ENCODE results near the gene KRTAP27-1. TPM values are rescaled to one million over a fixed set of nuclear protein-coding genes. Genes with fewer than 3 reads are reported as not detected.
A peak's percentile ranks its signal among the peaks of the same experiment; 100 is the strongest.

KRTAP27-1 gene, protein sequence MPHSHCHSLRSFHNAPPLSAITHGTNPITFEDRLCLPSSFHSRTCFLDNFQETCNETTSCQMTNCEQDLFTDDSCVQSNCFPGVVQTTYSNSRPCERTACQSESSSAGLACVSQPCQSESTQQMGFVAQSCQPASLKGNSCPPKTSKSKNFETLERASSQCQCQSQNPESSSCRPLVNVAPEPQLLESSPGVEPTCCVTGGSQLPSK
- not detected for polyA plus RNA-seq (2013, experiment 1 of 2)
- polyA plus RNA-seq (2013, experiment 2 of 2), result not detected

DNA sequence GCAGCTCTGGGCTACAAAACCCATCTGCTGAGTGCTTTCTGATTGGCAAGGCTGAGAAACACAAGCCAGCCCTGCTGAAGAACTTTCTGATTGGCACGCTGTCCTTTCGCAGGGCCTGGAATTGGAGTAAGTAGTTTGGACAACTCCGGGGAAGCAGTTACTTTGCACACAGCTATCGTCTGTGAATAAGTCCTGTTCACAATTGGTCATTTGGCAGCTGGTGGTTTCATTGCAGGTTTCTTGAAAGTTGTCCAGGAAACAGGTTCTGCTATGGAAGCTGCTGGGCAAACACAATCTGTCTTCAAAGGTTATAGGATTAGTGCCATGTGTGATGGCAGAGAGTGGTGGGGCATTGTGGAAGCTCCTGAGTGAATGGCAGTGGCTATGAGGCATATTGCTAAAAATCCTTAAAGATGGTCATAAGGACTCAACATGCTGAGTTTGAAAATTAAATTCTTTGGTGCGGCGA is at the start of gene KRTAP27-1:
Gene KRTAP27-1 (minus strand): TSS at position 419 of the 469 bp plus-strand sequence. CDS start 26 bp downstream, at position 393.
- DNase-seq, result no peak
- no peak within 1 kb of the TSS for H3K18ac ChIP-seq (ENCODE audit: low read depth in 1 of 2, low read length in 2 of 2)
- H3K4me3 ChIP-seq (ENCODE audit: insufficient read depth in 1 of 2, low read depth in 1 of 2, low read length in 2 of 2), result no peak within 1 kb of the TSS
- H3K23ac ChIP-seq (ENCODE audit: low read length in 2 of 2), result no peak within 1 kb of the TSS
- 78% methylated on average over 6 of the region's 6 CpGs for WGBS
- no peak within 1 kb of the TSS for H2AK5ac ChIP-seq (ENCODE audit: low read length, severe bottlenecking)
- H3K9ac ChIP-seq (ENCODE audit: low read length), result no peak within 1 kb of the TSS
- no peaks in the 10 kb centered on the region for H3K36me3 ChIP-seq (ENCODE audit: control insufficient read depth in 1 of 2, insufficient read depth in 2 of 2, low read depth in 1 of 2, low read length in 2 of 2)
- H3K4me2 ChIP-seq (ENCODE audit: low read length, poor library complexity, severe bottlenecking), result no peak within 1 kb of the TSS
- H3K9me3 ChIP-seq (ENCODE audit: control insufficient read depth, low read length), result no peaks in the 10 kb centered on the region
- no peak within 1 kb of the TSS for H2BK120ac ChIP-seq (ENCODE audit: low read depth, low read length)
- H3K27ac ChIP-seq (ENCODE audit: low read length, poor library complexity, severe bottlenecking), result peak within 1 kb of the TSS; percentile 45
- peaks cover 1% of the 10 kb centered on the region for H3K4me1 ChIP-seq (ENCODE audit: control insufficient read depth, insufficient read depth, low read depth, low read length)
- no peak within 1 kb of the TSS for H2BK5ac ChIP-seq (ENCODE audit: low read depth, low read length, poor library complexity, severe bottlenecking)
- H2BK12ac ChIP-seq (ENCODE audit: low read length in 2 of 2), result no peak within 1 kb of the TSS
- H4K91ac ChIP-seq (ENCODE audit: low read length), result no peak within 1 kb of the TSS
- no peak within 1 kb of the TSS for H2BK15ac ChIP-seq (ENCODE audit: low read depth, poor library complexity, severe bottlenecking)
- no peaks in the 10 kb centered on the region for H3K79me1 ChIP-seq (replicated peaks; ENCODE audit: low read length, poor library complexity, severe bottlenecking)
- no peaks in the 10 kb centered on the region for H3K27me3 ChIP-seq (ENCODE audit: control insufficient read depth in 1 of 2, insufficient read depth in 1 of 2, low read length in 2 of 2)
- H4K8ac ChIP-seq (ENCODE audit: low read length), result no peak within 1 kb of the TSS
- H3K14ac ChIP-seq (ENCODE audit: low read length in 2 of 2), result no peak within 1 kb of the TSS
- H2AFZ ChIP-seq (ENCODE audit: low read depth, low read length), result no peak within 1 kb of the TSS
- no peak within 1 kb of the TSS for H3K4ac ChIP-seq (ENCODE audit: low read depth in 1 of 2, low read length in 2 of 2)

DNA sequence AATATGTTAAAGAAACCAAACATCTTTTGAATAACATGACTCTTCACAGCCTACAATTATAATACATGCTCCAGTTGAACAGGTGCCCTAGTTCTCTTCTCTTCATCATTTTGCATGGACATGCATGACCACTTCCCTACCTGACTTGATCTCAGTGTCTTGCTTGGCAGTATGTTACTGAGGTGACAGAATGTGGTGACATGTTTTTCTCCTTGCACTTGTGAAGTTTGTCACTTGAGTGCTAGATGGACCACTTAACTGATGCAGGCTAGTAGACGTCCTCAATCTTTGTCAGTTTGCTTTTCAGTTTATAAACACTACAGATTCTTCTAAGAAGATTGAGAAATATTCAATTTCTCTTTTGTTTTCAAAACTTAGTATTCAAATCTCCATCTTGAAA is 44.7 kb upstream of the KRTAP27-1 start:
- Histone ChIP-seq H4K91ac (ENCODE audit: low read length) (no peak overlapping the region), H2BK15ac (ENCODE audit: low read depth, poor library complexity, severe bottlenecking) (no peak overlapping the region), H2AFZ (ENCODE audit: low read depth, low read length) (no peak overlapping the region), H4K8ac (ENCODE audit: low read length) (no peak overlapping the region), H3K14ac (ENCODE audit: low read length in 2 of 2) (no peak overlapping the region), H3K4me1 (ENCODE audit: control insufficient read depth, insufficient read depth, low read depth, low read length) (no peaks in the 10 kb centered on the region), H3K9ac (ENCODE audit: low read length) (no peak overlapping the region), H3K18ac (ENCODE audit: low read depth in 1 of 2, low read length in 2 of 2) (no peak overlapping the region), H2AK5ac (ENCODE audit: low read length, severe bottlenecking) (no peak overlapping the region), H3K79me1 (replicated peaks; ENCODE audit: low read length, poor library complexity, severe bottlenecking) (no peaks in the 10 kb centered on the region), H2BK120ac (ENCODE audit: low read depth, low read length) (no peak overlapping the region), H3K9me3 (ENCODE audit: control insufficient read depth, low read length) (no peaks in the 10 kb centered on the region), H3K4me3 (ENCODE audit: insufficient read depth in 1 of 2, low read depth in 1 of 2, low read length in 2 of 2) (no peak overlapping the region), H3K4ac (ENCODE audit: low read depth in 1 of 2, low read length in 2 of 2) (no peak overlapping the region), H3K23ac (ENCODE audit: low read length in 2 of 2) (no peak overlapping the region), H2BK12ac (ENCODE audit: low read length in 2 of 2) (no peak overlapping the region), H3K27ac (ENCODE audit: low read length, poor library complexity, severe bottlenecking) (no peak overlapping the region), H3K27me3 (ENCODE audit: control insufficient read depth in 1 of 2, insufficient read depth in 1 of 2, low read length in 2 of 2) (no peaks in the 10 kb centered on the region), H3K4me2 (ENCODE audit: low read length, poor library complexity, severe bottlenecking) (no peak overlapping the region), H2BK5ac (ENCODE audit: low read depth, low read length, poor library complexity, severe bottlenecking) (no peak overlapping the region), H3K36me3 (ENCODE audit: control insufficient read depth in 1 of 2, insufficient read depth in 2 of 2, low read depth in 1 of 2, low read length in 2 of 2) (no peaks in the 10 kb centered on the region)
- no CpG with 5 or more reads among the region's 1 CpG for WGBS
- no peak for DNase-seq

DNA sequence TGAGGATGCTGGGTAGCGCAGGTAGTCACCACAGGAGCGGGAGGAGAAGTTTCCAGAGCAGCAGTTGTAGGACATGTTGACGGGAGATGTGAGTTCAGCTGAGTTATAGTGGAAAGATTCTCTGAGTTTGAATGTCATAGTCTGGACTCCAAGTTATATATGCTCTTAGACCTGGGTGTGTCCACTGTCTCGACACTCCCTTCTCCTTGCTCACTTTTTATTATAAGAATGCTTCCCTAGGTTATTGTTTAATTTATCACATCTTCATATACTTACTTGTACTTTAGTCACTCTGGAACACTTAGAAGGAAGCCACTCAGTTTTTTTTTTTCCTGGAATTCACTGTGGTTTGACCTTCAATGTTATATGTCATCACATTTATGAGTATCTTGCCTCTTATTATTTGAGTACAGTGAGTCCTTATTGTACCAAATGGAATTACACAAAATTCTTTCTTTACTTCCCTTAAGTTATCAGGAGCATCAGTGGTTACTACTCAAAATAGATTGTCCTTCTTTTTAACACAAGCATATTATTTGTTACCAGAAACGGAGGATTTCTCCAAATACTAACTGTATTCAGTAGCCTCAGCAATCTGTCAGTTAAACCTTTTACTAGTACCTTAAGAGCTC is 34.8 kb upstream of the KRTAP27-1 start, which contains the start of gene KRTAP13-2:
Gene KRTAP13-2 (minus strand): TSS at position 133 of the 632 bp plus-strand sequence. CDS start 58 bp downstream, at position 75.
- no peak within 1 kb of the TSS for H3K9ac ChIP-seq (ENCODE audit: low read length)
- DNase-seq, result no peak
- no peak within 1 kb of the TSS for H2BK12ac ChIP-seq (ENCODE audit: low read length in 2 of 2)
- no peak within 1 kb of the TSS for H3K14ac ChIP-seq (ENCODE audit: low read length in 2 of 2)
- H3K4me1 ChIP-seq (ENCODE audit: control insufficient read depth, insufficient read depth, low read depth, low read length), result no peaks in the 10 kb centered on the region
- no peak within 1 kb of the TSS for H3K4me2 ChIP-seq (ENCODE audit: low read length, poor library complexity, severe bottlenecking)
- H3K18ac ChIP-seq (ENCODE audit: low read depth in 1 of 2, low read length in 2 of 2), result no peak within 1 kb of the TSS
- H3K36me3 ChIP-seq (ENCODE audit: control insufficient read depth in 1 of 2, insufficient read depth in 2 of 2, low read depth in 1 of 2, low read length in 2 of 2), result no peaks in the 10 kb centered on the region
- H2AK5ac ChIP-seq (ENCODE audit: low read length, severe bottlenecking), result no peak within 1 kb of the TSS
- no peaks in the 10 kb centered on the region for H3K9me3 ChIP-seq (ENCODE audit: control insufficient read depth, low read length)
- H3K4me3 ChIP-seq (ENCODE audit: insufficient read depth in 1 of 2, low read depth in 1 of 2, low read length in 2 of 2), result no peak within 1 kb of the TSS
- no peak within 1 kb of the TSS for H2BK120ac ChIP-seq (ENCODE audit: low read depth, low read length)
- H3K27ac ChIP-seq (ENCODE audit: low read length, poor library complexity, severe bottlenecking), result no peak within 1 kb of the TSS
- H3K23ac ChIP-seq (ENCODE audit: low read length in 2 of 2), result no peak within 1 kb of the TSS
- no peaks in the 10 kb centered on the region for H3K79me1 ChIP-seq (replicated peaks; ENCODE audit: low read length, poor library complexity, severe bottlenecking)
- H2AFZ ChIP-seq (ENCODE audit: low read depth, low read length), result no peak within 1 kb of the TSS
- no peak within 1 kb of the TSS for H4K8ac ChIP-seq (ENCODE audit: low read length)
- 72% methylated on average over 4 of the region's 5 CpGs for WGBS
- no peak within 1 kb of the TSS for H4K91ac ChIP-seq (ENCODE audit: low read length)
- no peak within 1 kb of the TSS for H2BK5ac ChIP-seq (ENCODE audit: low read depth, low read length, poor library complexity, severe bottlenecking)
- H2BK15ac ChIP-seq (ENCODE audit: low read depth, poor library complexity, severe bottlenecking), result no peak within 1 kb of the TSS
- H3K4ac ChIP-seq (ENCODE audit: low read depth in 1 of 2, low read length in 2 of 2), result no peak within 1 kb of the TSS
- no peaks in the 10 kb centered on the region for H3K27me3 ChIP-seq (ENCODE audit: control insufficient read depth in 1 of 2, insufficient read depth in 1 of 2, low read length in 2 of 2)

DNA sequence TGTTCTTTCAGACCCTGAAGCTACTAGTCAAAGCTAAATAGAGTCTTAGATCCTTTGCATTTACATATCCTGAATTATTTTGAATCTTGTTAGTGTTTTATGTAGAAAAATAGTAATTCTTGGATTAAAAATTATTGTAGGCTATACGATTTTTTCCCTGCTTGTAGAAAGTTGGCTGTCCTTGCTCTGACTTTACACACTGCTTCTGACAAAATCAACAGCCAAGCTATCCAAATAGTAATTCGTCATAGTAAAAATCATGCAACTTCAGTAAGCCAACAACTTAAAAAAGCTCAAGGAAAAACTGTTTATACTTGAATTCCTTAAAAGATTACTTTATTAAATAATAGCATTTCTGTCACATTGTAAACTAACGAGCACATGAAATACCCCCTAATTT is 18.4 kb upstream of the KRTAP27-1 start:
- Histone ChIP-seq H3K36me3 (ENCODE audit: control insufficient read depth in 1 of 2, insufficient read depth in 2 of 2, low read depth in 1 of 2, low read length in 2 of 2) (no peaks in the 10 kb centered on the region), H2BK120ac (ENCODE audit: low read depth, low read length) (no peak overlapping the region), H2BK5ac (ENCODE audit: low read depth, low read length, poor library complexity, severe bottlenecking) (no peak overlapping the region), H3K4ac (ENCODE audit: low read depth in 1 of 2, low read length in 2 of 2) (no peak overlapping the region), H3K14ac (ENCODE audit: low read length in 2 of 2) (no peak overlapping the region), H2AK5ac (ENCODE audit: low read length, severe bottlenecking) (no peak overlapping the region), H3K4me2 (ENCODE audit: low read length, poor library complexity, severe bottlenecking) (no peak overlapping the region), H3K27me3 (ENCODE audit: control insufficient read depth in 1 of 2, insufficient read depth in 1 of 2, low read length in 2 of 2) (no peaks in the 10 kb centered on the region), H2AFZ (ENCODE audit: low read depth, low read length) (no peak overlapping the region), H2BK12ac (ENCODE audit: low read length in 2 of 2) (no peak overlapping the region), H3K9me3 (ENCODE audit: control insufficient read depth, low read length) (no peaks in the 10 kb centered on the region), H3K27ac (ENCODE audit: low read length, poor library complexity, severe bottlenecking) (no peak overlapping the region), H3K18ac (ENCODE audit: low read depth in 1 of 2, low read length in 2 of 2) (no peak overlapping the region), H3K9ac (ENCODE audit: low read length) (no peak overlapping the region), H2BK15ac (ENCODE audit: low read depth, poor library complexity, severe bottlenecking) (no peak overlapping the region), H4K91ac (ENCODE audit: low read length) (no peak overlapping the region), H3K23ac (ENCODE audit: low read length in 2 of 2) (no peak overlapping the region), H4K8ac (ENCODE audit: low read length) (no peak overlapping the region), H3K4me1 (ENCODE audit: control insufficient read depth, insufficient read depth, low read depth, low read length) (no peaks in the 10 kb centered on the region), H3K79me1 (replicated peaks; ENCODE audit: low read length, poor library complexity, severe bottlenecking) (no peaks in the 10 kb centered on the region), H3K4me3 (ENCODE audit: insufficient read depth in 1 of 2, low read depth in 1 of 2, low read length in 2 of 2) (no peak overlapping the region)
- 33% methylated on average over 1 of the region's 3 CpGs for WGBS
- no peak for DNase-seq

Measured in mesenchymal stem cell (in vitro differentiated cells and primary cell).